Sigmoid colon (tissue), 7 donors: ENCODE results near the gene AKR1B1. TPM values are rescaled to one million over a fixed set of nuclear protein-coding genes. Genes with fewer than 3 reads are reported as not detected.

Experiments used
- DNase-seq: peaks from one replicate; pipeline ENCODE4 v3.0.0-alpha.2; 2019
- H3K27ac ChIP-seq, 4 donors: fragments of 200-600 bp; sonication (generic); one replicate each; pipeline ENCODE4 v1.5.1; 2016 to 2019; ENCODE audit warnings: mild to moderate bottlenecking in 1 of 4
- H3K27me3 ChIP-seq, 3 donors: fragments of 200-600 bp; sonication (generic); one replicate each; pipeline ENCODE4 v1.5.1; 2019; ENCODE audit warnings: mild to moderate bottlenecking in 1 of 3
- H3K36me3 ChIP-seq, 4 donors: fragments of 200-600 bp; sonication (generic); one replicate each; pipeline ENCODE4 v1.5.1; 2016 to 2019
- H3K4me1 ChIP-seq, 4 donors: fragments of 200-600 bp; sonication (generic); one replicate each; pipeline ENCODE4 v1.5.1; 2017 to 2019
- H3K4me3 ChIP-seq, 4 donors: fragments of 200-600 bp; sonication (generic); one replicate each; pipeline ENCODE4 v1.5.1; 2017 to 2019; ENCODE audit warnings: mild to moderate bottlenecking in 2 of 4, moderate library complexity in 1 of 4
- H3K9me3 ChIP-seq, 4 donors: fragments of 200-600 bp in 3 of 4; sonication (generic) in 3 of 4; one replicate each; pipeline versions ENCODE4 v1.5.1 to v1.6.1; 2013 to 2019
- CTCF ChIP-seq, 4 experiments: fragments of 450-650 bp in 3 of 4; fragments of 200-600 bp in 1 of 4; IDR thresholded peaks; one replicate each; pipeline ENCODE4 v1.5.1; 2016 to 2019; ENCODE audit warnings: antibody characterized with exemption in 4 of 4, mild to moderate bottlenecking in 3 of 4, moderate library complexity in 2 of 4
- EP300 ChIP-seq, 4 donors: sonication (generic); formaldehyde crosslinking; IDR thresholded peaks; one replicate each; pipeline ENCODE4 v1.6.1; 2017; ENCODE audit warnings: antibody characterized with exemption in 4 of 4
- POLR2A ChIP-seq, 2 donors: fragments of 450-650 bp; IDR thresholded peaks; one replicate each; pipeline ENCODE4 v1.6.1; 2016; ENCODE audit warnings: antibody characterized with exemption in 2 of 2, mild to moderate bottlenecking in 2 of 2, moderate library complexity in 2 of 2
- POLR2AphosphoS5 ChIP-seq, 4 donors: sonication (generic); formaldehyde crosslinking; IDR thresholded peaks; one replicate each; pipeline ENCODE4 v1.6.1; 2017; ENCODE audit warnings: antibody characterized with exemption in 4 of 4
- WGBS, 2 donors: extraction: QIAGEN DNeasy Blood & Tissue Kit; methylation state at CpG; one replicate each; pipeline ENCODE4 v1.1.7; 2013; 5-methylcytosine and 5-hydroxymethylcytosine counted together
- intact Hi-C: fragments of 100-400 bp; cut with DNase I; formaldehyde crosslinking; loops from one replicate; pipeline ENCODE4 v1.15.1; 2023
- polyA plus RNA-seq, 3 donors: library from polyadenylated mRNA; stranded (reverse); fragments of 200-250 nt; gene quantifications; one replicate each; pipeline ENCODE4 v1.2.3, GENCODE V29; 2013
- total RNA-seq, 4 donors: library from RNA; depleted of rRNA; stranded (reverse); fragments of >200 nt; gene quantifications; one replicate each; pipeline ENCODE4 v1.1.0, GENCODE V29; 2016
- donor health status: healthy with polysubstance abuse.
- donor health status: Bipolar disorder and iron deficiency.
- donor health status: healthy.

Gene AKR1B1
- total and polyA plus RNA-seq, 7 donors = 35.8 to 59.2 (median 46.7) TPM

GRCh38 chr7:134452991-134453473 lies 5.9 kb downstream of the AKR1B1 start:
- DNase-seq = no peak
- Histone ChIP-seq H3K27me3 (no peaks in the 10 kb centered on the region), H3K9me3 (no peaks in the 10 kb centered on the region), H3K4me1 (peaks cover 0 to 36% (median 19%) of the 10 kb centered on the region in 4 donors), H3K36me3 (peaks cover 11 to 38% (median 20%) of the 10 kb centered on the region in 4 donors), H3K27ac (peak overlapping the region in 2 of 4 donors; percentile 54 to 56), H3K4me3 (no peak overlapping the region)
- WGBS, 2 donors = 62 to 81% methylated on average over 7 of the region's 7 CpGs
- TF ChIP-seq EP300 (IDR thresholded peaks at IDR 0.05) (no peak), POLR2A (IDR thresholded peaks at IDR 0.05) (no peak), POLR2AphosphoS5 (IDR thresholded peaks at IDR 0.05) (no peak), CTCF (IDR thresholded peaks at IDR 0.05) (no peak)
- intact Hi-C loops = no loop called here

- Histone ChIP-seq H3K27me3 (no peaks in the 10 kb centered on the region), H3K36me3 (peaks cover 16 to 44% (median 25%) of the 10 kb centered on the region in 4 donors), H3K9me3 (no peaks in the 10 kb centered on the region), H3K4me3 (no peak overlapping the region), H3K4me1 (peaks cover 0 to 30% (median 13%) of the 10 kb centered on the region in 4 donors), H3K27ac (peak overlapping the region in 1 of 4 donors; percentile 56)
- TF ChIP-seq CTCF (IDR thresholded peaks at IDR 0.05) (no peak), POLR2AphosphoS5 (IDR thresholded peaks at IDR 0.05) (no peak), POLR2A (IDR thresholded peaks at IDR 0.05) (no peak), EP300 (IDR thresholded peaks at IDR 0.05) (no peak)
- intact Hi-C loops = no loop called here
- DNase-seq = no peak
- 79 to 90% methylated on average over 5 of the region's 5 CpGs for WGBS, 2 donors
These were observed 6.5 kb downstream of the AKR1B1 start for GRCh38 chr7:134452419-134452838.

- Histone ChIP-seq H3K4me3 (no peak overlapping the region), H3K4me1 (peaks cover 0 to 26% (median 12%) of the 10 kb centered on the region in 4 donors), H3K9me3 (no peaks in the 10 kb centered on the region), H3K27ac (peak overlapping the region in 1 of 4 donors; percentile 56), H3K27me3 (no peaks in the 10 kb centered on the region), H3K36me3 (peaks cover 24 to 49% (median 33%) of the 10 kb centered on the region in 4 donors)
- DNase-seq = no peak
- intact Hi-C loops = no loop called here
- WGBS, 2 donors = 88 to 90% methylated on average over 11 of the region's 11 CpGs
- no peak for TF ChIP-seq CTCF (IDR thresholded peaks at IDR 0.05)
- no peak for TF ChIP-seq POLR2A (IDR thresholded peaks at IDR 0.05)
- no peak for TF ChIP-seq EP300 (IDR thresholded peaks at IDR 0.05)
- TF ChIP-seq POLR2AphosphoS5 (IDR thresholded peaks at IDR 0.05) = no peak
These were observed 7.2 kb downstream of the AKR1B1 start for GRCh38 chr7:134451656-134452055.

- intact Hi-C loops = no loop called here
- H3K36me3 ChIP-seq = peaks cover 26 to 58% (median 43%) of the 10 kb centered on the region in 4 donors
- TF ChIP-seq POLR2A (IDR thresholded peaks at IDR 0.05) (no peak), EP300 (IDR thresholded peaks at IDR 0.05) (no peak), POLR2AphosphoS5 (IDR thresholded peaks at IDR 0.05) (no peak), CTCF (IDR thresholded peaks at IDR 0.05) (no peak)
- no peaks in the 10 kb centered on the region for H3K9me3 ChIP-seq
- peaks cover 0 to 26% (median 10%) of the 10 kb centered on the region in 4 donors for H3K4me1 ChIP-seq
- H3K4me3 ChIP-seq = no peak overlapping the region
- H3K27me3 ChIP-seq = no peaks in the 10 kb centered on the region
- no peak for DNase-seq
- no peak overlapping the region for H3K27ac ChIP-seq
- 42 to 78% methylated on average over 14 of the region's 14 CpGs for WGBS, 2 donors
These were observed 8.5 kb downstream of the AKR1B1 start for GRCh38 chr7:134450294-134451000.
